ENCODE measurements around the gene ADH1B.
"Not testable (repeated sequence)": the region's sequence is repeated elsewhere in the genome, so short reads cannot be mapped to it uniquely, and the experiment has no call there.

DNA sequence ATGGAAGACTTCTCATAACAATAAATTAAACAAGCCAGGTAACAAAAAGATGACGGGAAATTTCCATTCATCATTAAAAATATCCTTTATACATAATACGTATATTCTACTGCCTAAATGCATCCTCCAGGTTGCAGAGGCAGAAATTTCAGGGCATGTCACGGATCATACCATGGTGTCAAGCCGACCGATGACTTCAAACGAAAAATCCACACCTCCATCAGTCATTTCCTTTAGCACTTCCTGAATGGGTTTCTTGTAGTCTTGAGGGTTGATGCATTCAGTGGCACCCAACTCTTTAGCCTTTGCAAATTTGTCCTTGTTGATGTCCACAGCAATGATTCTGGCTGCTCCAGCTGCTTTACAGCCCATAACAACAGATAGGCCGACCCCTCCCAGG is 21.4 kb upstream of the ADH1B start:
- TF ChIP-seq POLR2A (IDR thresholded peaks at IDR 0.05; ENCODE audit: low read depth, low read length); CBX5 (IDR thresholded peaks at IDR 0.05; ENCODE audit: low read depth); SMARCA5 (IDR thresholded peaks at IDR 0.05); SP1 (IDR thresholded peaks at IDR 0.05; ENCODE audit: low read depth, low read length); MAX (IDR thresholded peaks at IDR 0.05; ENCODE audit: low read depth, low read length); CEBPB (IDR thresholded peaks at IDR 0.05; ENCODE audit: borderline replicate concordance in 1 of 2, low read depth in 2 of 2, low read length in 2 of 2); MTA2 (IDR thresholded peaks at IDR 0.05; ENCODE audit: low read depth): not testable (repeated sequence)
- TF ChIP-seq, protein P1, sequence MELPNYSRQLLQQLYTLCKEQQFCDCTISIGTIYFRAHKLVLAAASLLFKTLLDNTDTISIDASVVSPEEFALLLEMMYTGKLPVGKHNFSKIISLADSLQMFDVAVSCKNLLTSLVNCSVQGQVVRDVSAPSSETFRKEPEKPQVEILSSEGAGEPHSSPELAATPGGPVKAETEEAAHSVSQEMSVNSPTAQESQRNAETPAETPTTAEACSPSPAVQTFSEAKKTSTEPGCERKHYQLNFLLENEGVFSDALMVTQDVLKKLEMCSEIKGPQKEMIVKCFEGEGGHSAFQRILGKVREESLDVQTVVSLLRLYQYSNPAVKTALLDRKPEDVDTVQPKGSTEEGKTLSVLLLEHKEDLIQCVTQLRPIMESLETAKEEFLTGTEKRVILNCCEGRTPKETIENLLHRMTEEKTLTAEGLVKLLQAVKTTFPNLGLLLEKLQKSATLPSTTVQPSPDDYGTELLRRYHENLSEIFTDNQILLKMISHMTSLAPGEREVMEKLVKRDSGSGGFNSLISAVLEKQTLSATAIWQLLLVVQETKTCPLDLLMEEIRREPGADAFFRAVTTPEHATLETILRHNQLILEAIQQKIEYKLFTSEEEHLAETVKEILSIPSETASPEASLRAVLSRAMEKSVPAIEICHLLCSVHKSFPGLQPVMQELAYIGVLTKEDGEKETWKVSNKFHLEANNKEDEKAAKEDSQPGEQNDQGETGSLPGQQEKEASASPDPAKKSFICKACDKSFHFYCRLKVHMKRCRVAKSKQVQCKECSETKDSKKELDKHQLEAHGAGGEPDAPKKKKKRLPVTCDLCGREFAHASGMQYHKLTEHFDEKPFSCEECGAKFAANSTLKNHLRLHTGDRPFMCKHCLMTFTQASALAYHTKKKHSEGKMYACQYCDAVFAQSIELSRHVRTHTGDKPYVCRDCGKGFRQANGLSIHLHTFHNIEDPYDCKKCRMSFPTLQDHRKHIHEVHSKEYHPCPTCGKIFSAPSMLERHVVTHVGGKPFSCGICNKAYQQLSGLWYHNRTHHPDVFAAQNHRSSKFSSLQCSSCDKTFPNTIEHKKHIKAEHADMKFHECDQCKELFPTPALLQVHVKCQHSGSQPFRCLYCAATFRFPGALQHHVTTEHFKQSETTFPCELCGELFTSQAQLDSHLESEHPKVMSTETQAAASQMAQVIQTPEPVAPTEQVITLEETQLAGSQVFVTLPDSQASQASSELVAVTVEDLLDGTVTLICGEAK (IDR thresholded peaks at IDR 0.05; ENCODE audit: borderline replicate concordance) = not testable (repeated sequence)

Data from GM12878 (cell line).